ENCODE measurements around the gene PLA2R1. TPM values are rescaled to one million over a fixed set of nuclear protein-coding genes. Genes with fewer than 3 reads are reported as not detected.

PLA2R1 gene
- 4.7 TPM for polyA plus RNA-seq (2013, experiment 1 of 2; ENCODE audit: insufficient read length)
- polyA plus RNA-seq (2013, experiment 2 of 2; ENCODE audit: insufficient read length), result 5.1 TPM

DNA sequence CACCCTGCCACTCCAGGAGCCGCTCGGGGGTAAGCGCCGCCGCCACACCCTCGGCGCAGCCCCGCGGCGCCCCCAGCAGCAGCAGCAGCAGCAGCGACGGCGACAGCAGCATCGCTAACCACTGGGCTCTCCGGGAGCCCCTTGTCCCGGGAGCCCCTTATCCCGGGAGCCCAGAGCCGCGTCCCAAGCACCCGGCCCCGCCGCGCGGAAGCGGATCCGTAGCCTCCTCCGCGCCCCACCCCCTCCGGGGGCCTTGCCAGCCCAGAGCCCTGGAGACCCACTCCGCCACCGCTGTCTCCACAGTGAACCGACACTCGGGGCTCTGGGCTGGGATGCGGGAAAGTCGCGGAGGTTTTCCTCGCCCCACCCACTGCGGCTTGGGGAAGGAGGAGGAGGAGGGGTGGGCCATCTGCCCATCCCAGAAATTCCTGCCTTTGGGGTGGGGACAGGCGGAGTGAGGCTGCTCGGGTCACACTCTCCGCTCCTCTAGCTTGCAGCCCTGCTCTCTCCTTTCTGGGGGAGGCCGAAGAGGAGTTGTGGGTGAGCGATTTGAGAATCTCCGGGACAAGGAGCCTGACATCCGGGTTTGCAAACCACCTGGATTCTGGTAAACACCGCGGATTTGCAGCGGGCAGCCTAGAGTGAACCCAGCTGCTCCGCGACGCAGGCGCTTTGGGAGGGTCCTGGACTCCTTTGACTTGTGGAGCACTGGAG lies at the start of gene PLA2R1:
Gene PLA2R1 (minus strand): TSS at position 324 of the 714 bp plus-strand sequence. CDS start 212 bp downstream, at position 112.
- DNase-seq, result peak; percentile 58

DNA sequence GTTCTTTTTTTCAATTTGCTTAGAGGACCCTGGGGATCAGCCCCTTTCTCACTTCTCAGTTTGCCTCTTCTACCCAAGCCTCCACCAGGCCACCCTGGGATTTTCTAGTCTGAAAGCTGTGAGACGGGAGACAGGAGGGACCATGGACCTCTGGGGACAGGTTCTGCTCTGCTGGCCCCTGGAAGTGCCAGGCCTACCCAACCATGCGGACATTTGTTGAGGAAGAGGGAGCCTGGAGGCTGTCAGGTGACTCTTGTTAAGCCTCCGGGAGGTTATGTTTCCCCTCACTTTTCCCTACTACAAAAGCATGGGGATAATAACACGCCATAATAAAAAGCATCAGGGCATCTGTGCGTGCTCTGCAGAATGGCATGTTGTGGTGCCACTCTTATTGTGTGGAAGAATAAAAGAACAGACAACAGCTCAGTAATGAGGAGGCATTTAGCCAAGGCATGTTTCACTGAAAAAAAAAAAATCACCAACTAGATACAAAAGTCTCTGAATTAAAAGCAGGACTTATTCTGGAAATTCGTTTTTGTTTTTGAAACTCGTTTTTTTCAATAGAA lies 48.3 kb upstream of the PLA2R1 start:
- DNase-seq, result no peak

DNA sequence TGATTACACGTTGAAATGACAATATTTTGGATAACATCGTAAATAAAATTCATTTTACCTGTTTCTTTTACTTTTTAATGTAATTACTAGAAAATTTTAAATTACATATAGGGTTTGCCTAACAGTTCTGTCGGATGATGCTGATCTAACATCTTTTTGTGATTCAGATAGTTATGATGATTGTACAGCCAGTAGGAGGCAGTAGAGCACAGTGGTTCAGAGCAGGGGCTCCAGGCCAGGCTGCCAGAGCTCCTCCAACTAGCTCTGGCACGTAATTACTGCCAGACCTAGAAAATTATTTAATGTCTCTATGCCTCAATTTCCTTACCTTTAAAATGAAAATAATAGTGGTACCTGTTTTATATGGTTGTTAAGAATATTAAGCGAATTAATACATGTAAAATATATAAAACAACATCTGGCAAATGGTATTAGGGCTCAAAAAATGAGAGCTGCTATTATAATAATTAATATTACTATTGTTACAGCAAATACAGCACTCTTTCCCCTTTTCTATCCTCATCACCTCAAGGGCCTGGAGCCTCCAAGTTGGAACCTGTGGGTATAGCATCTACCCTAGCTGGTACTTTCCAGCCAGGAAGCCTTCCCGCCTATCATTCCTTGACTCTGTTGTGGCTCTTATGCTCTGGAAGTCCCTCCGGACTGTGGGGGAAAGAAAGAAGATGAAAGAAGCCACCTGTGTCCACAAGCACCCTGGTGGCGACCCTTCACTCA lies 47.7 kb upstream of the PLA2R1 start:
- peak; percentile 81 for DNase-seq

DNA sequence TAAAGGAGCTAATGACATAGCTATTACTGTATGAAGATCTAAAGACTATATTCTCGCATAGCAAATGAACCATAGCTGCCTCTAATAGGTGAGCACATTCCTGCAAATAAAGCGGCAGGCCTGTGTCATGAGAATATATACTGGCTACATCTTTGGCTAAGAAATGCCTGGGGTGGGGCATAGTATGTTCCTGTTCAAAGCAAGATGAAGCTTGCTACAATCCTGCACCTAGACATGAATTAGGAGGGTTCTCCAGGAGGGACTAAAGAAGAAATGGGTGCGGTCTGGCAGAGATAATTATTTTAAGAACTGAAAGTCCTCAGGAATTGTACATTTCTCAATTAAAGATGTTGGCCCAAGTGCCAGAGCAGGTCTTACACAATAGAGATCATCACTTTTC lies 46.8 kb upstream of the PLA2R1 start:
- DNase-seq, result no peak

DNA sequence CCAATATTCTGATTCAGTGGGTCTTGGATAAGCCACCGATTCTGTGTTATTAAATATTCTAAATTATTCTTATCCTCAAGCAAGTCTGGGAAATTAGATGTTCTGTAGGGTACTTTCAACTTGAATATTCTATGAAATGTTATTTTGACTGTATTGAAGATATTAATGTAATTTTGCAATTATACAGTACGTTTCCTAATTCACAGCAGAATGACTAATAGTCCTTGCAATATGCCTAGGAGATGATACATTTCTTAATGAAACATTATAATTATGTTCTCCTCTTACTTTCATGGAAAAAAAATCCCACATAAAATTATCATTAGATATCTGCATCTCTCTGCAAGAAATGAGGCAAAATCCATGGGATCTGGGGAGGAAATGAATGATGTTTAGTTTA lies 46.2 kb upstream of the PLA2R1 start:
- no peak for DNase-seq

DNA sequence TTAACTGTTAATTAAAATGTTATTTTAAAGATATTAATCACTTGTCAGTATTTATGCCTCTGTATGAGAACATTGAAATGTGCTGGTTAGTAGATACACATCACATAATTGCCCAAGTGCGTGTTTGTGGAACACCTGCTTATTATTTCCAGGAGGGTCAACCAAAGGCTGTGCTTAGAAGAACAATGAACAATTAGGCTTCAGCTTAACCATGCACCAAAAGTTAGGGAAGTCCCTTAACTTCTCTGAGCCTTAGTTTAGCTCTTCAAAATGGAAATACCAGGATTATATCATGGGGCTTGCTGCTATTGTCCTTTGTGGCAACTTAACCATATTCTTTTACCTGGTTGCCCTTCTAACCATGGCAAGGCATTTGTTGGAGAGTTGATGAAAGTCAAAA lies 43.0 kb upstream of the PLA2R1 start:
- DNase-seq, result no peak

DNA sequence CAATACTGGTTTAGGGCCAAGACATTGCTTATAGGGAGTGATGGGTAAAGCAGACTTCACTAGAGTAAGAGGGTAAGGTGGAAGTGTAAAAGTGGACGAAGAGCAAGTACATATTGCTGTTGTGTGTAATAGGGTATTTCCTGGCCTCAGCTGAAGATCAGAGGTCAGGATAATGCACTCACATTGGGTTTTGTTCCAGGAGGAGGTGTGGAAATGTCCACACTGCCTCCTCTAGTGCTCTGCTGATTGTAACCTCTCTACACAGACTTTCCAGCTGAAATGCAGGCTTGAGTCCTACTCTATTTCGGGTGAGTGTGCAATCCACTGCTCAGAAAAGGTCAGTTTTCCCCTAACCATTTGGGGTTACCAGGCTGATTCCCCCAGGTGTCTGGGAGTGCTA lies 41.7 kb upstream of the PLA2R1 start:
- DNase-seq, result no peak

DNA sequence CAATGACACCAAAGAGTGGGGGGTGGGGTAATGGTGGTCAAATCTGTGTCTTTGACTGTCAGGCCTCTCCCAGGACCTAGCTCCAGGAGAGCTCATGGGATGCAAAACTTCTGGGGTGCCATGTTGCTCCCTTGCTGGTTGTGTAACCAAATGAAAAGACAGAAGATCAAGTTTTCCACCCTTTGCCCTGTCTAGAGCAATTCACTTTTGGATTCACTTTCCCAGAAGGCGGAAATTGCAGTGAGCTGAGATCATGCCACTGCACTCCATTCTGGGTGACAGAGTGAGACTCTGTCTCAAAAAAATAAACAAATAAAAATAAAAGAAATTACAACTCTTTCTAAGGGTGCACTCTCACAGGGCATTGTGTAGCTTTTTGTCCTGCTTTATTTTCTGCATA lies 34.9 kb upstream of the PLA2R1 start:
- no peak for DNase-seq

DNA sequence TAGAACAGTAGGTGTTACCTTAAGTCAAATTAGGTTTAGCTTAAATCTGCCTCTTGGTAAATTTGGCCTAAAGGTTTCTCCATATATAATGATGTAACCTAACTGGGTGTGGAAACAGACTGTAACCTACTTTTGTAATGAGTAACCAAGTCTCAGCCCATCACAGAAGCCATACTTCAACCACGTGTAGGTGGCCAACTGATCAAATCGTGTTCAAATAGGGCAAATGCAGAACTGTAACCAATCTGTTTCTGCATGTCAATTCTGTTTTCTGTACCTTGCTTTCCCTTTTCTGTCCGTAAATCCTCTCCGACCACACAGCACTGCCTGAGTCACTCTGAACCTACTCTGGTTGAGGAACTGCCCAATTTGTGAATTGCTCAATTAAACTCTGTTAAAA lies 34.0 kb upstream of the PLA2R1 start:
- no peak for DNase-seq

DNA sequence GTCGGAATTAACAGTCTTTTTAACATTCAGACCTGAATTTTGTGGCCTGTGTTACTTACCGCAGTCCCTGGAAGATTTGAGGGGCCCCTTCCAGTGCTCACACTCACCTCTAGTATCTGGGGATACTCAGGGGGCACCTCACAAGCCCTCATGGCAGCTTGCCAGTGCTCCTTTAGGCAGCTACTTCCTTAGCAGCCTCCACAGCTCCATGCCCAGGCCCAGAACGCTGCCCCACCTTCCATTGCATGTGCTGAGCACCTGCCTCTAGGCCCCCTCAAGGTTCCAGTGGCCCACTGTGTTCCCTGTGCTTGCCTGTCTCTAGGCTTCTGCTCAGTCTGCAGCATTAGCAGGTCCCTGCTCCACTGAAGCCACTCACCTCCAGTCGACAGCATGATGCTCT lies 30.0 kb upstream of the PLA2R1 start:
- no peak for DNase-seq

DNA sequence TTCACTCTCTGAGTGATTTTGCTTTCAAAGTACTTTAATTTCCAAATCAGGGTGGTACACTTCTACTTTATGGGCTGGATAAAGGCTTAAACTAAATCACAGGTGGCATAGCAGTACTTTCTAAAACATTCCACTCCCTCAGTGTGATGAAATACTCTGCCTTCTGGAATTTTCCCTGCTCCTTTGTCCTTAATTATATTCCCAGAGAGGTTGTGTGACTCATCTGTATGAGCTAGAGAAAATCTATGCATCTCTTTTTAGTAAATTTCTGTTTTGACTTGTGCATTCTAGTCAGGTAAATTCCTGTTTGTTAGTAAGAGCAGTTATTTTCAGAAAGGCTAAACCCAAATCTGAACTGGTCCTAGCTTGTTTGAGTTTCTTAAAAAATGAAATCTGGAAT lies 29.0 kb upstream of the PLA2R1 start:
- DNase-seq, result peak; percentile 19

DNA sequence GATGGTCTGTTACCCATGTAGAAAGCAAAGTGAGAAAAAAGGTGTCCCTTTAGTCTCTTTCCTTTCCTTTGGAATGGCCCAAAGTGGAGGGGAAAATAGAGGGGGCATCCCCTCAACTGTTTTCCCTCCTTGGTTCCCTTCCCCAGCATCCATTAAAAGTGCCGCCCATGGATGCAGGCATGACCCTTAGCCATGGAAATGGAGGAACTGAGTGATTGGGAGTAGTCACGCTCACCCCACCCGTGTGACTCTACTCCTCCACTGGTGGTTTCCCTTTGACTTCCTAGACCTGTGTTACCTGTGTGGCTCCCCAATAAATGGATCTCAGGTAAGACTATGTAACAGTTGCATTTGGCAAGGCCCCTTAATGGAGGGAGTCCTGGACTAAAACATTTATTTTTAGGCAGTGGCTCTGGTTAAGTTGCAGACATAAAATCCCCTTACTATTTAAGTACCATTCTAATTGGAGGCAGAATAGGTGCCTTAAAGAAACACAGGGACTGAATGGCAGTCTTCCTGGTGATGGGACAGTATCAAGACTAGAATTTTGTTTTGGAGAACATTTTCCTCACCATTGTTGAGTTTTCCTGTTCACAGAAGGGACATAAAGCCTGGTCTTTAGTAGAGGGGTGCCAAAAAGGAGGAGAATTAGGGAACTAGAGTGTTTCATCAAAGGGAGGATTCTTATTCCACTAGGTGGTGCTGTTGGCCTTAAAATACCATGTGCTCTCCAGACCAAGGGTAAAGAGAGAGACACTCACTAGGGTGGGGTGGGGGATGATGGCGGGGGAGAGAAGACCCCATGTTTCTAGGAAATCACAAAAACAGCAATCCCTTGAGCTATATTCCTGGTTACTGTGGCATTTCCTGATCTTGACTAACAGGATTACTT lies 25.7 kb upstream of the PLA2R1 start:
- DNase-seq, result peak; percentile 17

DNA sequence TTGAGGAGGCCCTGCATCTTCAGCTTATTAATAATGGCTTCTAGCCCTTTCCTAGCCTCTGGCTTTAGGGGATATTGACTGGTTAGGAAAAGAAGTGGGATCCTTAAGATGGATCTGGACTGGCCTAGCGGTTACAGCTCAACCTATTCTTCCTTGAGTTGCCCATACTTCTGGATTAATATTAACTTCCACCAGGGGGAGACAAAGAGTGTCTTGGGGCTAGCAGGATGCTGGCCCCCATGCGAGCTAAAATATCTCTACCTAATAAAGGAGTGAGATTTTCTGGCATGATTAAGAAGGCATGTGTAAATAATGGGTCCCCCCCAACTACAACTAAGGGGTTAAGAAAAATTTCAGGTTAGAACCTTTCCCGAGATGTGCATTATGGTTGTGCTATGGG lies 23.2 kb upstream of the PLA2R1 start:
- DNase-seq, result no peak

DNA sequence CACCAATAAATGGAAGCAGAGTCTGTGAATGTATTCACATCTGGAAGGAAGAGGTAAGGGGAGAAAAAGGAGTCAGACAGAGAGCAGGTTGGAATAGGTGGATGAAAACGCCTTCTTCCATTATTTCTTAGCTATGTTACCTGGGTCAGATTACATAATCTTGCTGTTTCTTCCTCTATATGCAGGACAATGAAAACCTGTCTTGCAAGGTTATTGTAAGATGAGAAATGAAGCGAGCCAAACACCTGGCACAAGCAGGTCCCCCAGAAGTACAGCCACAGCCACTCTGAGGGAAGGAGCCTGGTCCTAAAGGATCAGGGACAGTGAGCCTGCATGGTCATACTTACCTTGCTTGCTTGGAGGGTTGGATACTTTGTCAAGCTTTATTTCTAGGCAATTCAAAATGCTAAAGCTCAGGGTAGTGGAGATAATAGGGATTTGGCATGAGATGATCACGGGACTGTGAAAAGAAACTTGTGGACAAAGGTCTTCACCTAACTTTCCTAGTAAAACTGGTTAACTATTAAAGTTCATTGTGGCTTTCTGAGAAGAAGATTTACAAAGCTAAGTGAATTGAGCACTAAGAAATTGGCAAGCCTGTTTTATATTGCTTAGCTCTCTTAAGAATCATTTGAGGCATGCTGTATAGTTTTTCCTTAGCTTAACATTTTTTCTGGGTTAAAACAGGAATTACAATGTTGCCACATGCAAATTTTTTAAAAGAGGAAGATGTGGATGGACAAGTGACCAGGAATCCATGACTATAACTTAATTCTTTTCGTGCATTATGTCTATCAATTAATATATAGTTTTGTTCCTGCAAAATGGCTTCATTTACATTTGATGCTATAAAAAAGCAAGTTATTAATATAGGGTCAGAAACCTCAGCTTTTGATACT lies 15.7 kb upstream of the PLA2R1 start:
- DNase-seq, result no peak

DNA sequence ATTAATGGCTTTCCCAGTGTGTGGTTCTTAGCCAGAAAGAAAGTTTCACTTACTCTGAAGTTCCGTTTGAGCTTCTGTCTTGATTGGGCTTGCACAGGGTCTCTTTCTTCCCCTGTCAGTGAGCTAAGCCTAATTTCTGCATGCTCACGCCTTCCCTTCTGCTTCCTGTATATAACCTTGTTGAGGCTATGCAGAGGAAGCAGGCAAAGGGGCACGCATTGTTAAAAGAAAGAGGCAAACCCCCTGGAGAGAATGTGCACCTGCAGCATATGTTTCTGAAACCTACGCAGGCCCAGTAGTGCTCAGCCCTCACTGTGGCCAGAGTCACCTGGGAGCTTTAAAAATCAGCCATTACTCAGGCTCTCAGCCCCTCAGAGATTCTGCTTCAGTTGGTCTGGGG lies 14.5 kb upstream of the PLA2R1 start:
- DNase-seq, result no peak

DNA sequence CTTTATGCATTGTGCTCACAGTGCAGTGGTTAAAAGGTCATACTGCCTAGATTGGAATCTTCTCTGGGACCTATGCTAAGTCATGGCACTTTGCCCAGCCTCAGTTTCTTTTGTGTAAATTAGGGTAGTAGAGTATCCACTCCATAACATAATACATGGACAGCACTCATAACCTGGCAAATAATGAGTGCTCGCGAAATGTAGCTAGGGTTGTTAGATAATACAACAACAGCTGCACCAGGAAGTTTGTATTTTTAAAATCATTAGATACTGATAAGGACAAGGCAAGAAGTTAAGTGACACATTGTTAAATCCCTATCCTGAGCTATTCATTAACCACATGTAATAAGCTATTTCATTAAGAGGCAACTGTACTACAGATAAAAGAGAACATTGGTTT lies 13.8 kb upstream of the PLA2R1 start:
- DNase-seq, result no peak

DNA sequence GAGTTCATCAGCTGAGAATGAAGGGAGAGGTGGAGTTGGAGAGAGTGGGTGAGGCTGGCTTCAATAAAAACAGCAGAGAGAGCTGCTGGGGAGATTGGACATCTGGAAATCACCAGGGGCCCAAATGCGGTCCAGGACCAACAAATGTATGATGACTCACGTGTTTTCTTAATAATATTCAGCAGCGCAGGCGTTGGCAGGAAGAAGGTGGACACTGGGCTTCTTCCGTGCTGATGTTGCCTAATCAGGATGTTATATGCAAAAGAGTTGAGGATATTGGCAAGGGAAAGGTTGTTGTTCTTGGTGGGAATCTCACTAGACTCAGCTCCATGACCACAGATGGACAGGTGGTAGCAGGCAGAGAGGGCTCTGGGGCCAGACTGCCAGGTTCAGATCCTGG lies 12.8 kb upstream of the PLA2R1 start:
- DNase-seq, result peak; percentile 91

DNA sequence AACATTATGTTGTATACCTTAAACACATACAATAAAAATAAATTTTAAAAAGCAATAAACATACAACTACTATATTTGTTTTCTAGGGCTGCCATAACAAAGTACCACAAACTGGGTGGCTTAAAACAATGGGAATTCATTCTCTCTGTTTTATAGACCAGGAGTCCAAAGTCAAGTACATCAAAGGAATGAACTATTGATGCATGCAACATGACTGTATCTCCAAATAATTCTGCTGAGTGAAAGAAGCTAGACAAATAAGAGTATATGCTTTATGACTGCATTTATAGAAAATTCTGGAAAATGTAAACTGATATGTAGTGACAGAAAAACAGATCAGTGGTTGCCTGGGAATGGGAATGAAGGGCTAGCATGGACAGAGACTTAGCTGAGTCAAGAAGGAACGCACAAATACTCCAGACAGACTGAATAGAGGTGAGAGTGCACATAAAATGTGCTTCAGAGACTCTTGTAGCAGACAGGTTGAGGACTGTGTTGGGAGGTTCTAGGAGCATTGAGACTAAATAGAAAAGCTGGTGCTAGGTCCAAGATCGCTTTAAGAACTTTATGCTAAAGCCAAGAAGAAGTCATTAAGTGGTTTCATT lies 11.0 kb upstream of the PLA2R1 start:
- no peak for DNase-seq

DNA sequence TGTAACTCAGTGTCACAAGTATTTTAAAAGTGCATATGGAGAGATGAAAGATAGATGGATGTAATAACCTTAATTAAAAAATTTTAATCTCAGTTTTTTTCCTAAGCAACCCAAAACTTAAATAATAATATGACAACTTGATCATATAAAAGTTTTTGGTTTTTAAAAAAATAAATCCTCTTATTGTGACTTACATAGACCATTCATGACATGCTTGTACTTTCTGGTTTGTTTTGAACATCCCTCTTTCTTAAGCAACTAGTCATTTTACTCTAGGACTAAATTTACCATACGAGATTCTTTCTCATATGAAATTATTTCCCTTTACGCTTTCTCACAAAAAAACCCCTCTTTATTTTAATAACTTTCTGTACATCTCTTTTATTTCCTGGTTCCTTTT lies 6.5 kb upstream of the PLA2R1 start:
- DNase-seq, result no peak

DNA sequence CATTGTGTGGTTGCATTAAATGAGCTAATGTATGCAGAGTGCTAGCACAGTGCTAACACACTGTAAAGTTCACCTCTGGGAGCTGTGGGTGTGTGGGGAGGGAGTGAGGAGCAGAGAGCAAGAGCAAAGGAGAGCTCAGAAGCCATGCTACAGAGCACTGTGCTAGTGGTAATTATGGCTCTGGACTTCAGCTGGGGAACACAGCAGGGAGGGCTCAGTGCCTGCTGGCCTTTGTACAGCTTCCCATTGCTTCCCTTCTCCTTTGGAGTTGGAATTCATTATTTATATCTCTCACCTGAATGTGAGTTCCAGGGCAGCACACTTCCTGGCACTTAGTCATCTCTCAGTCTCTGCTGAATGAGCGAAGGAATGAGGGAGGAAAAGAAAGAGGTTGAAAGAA lies 2.5 kb upstream of the PLA2R1 start:
- no peak for DNase-seq

DNA sequence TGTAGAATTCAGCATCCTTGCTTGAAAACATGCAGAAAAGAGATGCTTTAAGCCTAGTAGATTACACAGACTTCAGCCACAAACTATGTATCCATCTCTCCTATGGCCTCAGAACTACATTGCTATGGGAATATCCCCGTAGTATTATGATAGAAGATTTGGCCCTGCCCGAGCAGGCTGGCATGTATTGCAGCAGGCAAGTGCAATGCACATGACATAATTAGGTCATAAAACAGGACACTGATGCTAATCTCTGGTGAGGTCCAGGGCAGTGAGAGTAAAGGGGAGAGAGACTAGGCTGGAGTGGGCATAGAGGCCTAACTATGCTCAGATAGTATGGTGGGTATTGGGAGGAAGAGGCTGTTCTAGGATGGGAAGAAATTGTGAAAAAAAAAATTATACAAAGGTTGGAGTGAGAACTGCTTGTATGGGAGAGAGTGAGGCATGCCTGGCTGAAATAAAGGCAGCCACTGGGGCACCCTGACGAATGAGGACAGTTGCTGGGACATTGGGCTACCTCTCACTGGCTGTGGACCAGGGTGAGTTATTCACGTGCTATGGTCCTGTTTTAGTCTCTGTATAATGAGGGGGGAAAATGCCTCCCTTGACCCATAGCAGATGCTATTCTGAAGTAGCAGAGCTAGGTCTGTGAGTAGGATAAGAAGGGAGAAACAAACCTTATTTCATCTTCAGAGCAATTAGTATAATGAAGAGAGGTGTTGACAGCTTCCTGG lies 1.6 kb upstream of the PLA2R1 start:
- DNase-seq, result no peak
